CD4-positive, alpha-beta memory T cell (primary cell): ENCODE measurements around the gene FANCD2OS. TPM values are rescaled to one million over a fixed set of nuclear protein-coding genes. Genes with fewer than 3 reads are reported as not detected.
"Not testable (repeated sequence)": the region's sequence is repeated elsewhere in the genome, so short reads cannot be mapped to it uniquely, and the experiment has no call there.

Experiments used
- CTCF ChIA-PET: fragments of 350-600 bp; sonication (Branson Sonifier 250); formaldehyde crosslinking; loops from one replicate; lab custom pipeline; 2021; ENCODE audit warnings: inconsistent platforms; ENCODE audit not compliant: partially characterized antibody; lab: Charles Lee
- POLR2A ChIA-PET: fragments of 350-600 bp; sonication (Branson Sonifier 250); formaldehyde crosslinking; loops from one replicate; lab custom pipeline; 2021; ENCODE audit not compliant: partially characterized antibody; lab: Charles Lee
- DNase-seq, 5 donors: peaks; one replicate each; pipeline versions ENCODE4 v3.0.0 to v3.0.0-alpha.2; 2020 to 2022; ENCODE audit warnings: mixed read lengths in 1 of 5
- H3K27ac ChIP-seq: one replicate; pipeline ENCODE4 v1.7.0; 2013; ENCODE audit warnings: low read depth, low read length
- H3K27me3 ChIP-seq: 2 replicates; pipeline ENCODE4 v1.7.0; 2013; ENCODE audit warnings: mild to moderate bottlenecking, low read length, moderate library complexity; ENCODE audit not compliant: insufficient read depth
- H3K36me3 ChIP-seq: 2 replicates; pipeline ENCODE4 v1.7.0; 2013; ENCODE audit warnings: mild to moderate bottlenecking, low read length, moderate library complexity; ENCODE audit not compliant: insufficient read depth
- H3K4me1 ChIP-seq: 2 replicates; pipeline ENCODE4 v1.7.0; 2013; ENCODE audit warnings: mild to moderate bottlenecking, low read length, moderate library complexity; ENCODE audit not compliant: insufficient read depth
- H3K4me3 ChIP-seq, 2 donors: one replicate each; pipeline ENCODE4 v1.7.0; 2013; ENCODE audit warnings: low read length in 2 of 2, mild to moderate bottlenecking in 1 of 2
- H3K9me3 ChIP-seq, 2 donors: one replicate each; pipeline ENCODE4 v1.7.0; 2013; ENCODE audit warnings: low read length in 2 of 2, control low read depth in 1 of 2; ENCODE audit not compliant: control insufficient read depth in 1 of 2
- H3K27ac Mint-ChIP-seq, 7 donors: one replicate each; pipeline ENCODE4 v1.8.0; 2020 to 2021; ENCODE audit warnings: mixed read lengths in 7 of 7, mild to moderate bottlenecking in 6 of 7, inconsistent platforms in 3 of 7, moderate library complexity in 3 of 7
- H3K27me3 Mint-ChIP-seq, 2 donors: one replicate each; pipeline ENCODE4 v1.8.0; 2020 to 2021; ENCODE audit warnings: mixed read lengths in 2 of 2
- H3K36me3 Mint-ChIP-seq, 2 donors: one replicate each; pipeline ENCODE4 v1.8.0; 2020 to 2021; ENCODE audit warnings: mixed read lengths in 2 of 2, inconsistent platforms in 1 of 2, mild to moderate bottlenecking in 1 of 2
- H3K4me1 Mint-ChIP-seq, 4 donors: one replicate each; pipeline ENCODE4 v1.8.0; 2020 to 2021; ENCODE audit warnings: mixed read lengths in 4 of 4, mild to moderate bottlenecking in 1 of 4
- H3K4me3 Mint-ChIP-seq, 8 donors: one replicate each; pipeline ENCODE4 v1.8.0; 2020 to 2021; ENCODE audit warnings: mixed read lengths in 8 of 8, mild to moderate bottlenecking in 7 of 8, moderate library complexity in 6 of 8, inconsistent platforms in 3 of 8
- H3K9me3 Mint-ChIP-seq, 8 donors: one replicate each; pipeline ENCODE4 v1.8.0; 2020 to 2021; ENCODE audit warnings: mixed read lengths in 8 of 8, mild to moderate bottlenecking in 5 of 8, inconsistent platforms in 3 of 8, moderate library complexity in 1 of 8
- intact Hi-C: fragments of 100-400 bp; cut with micrococcal nuclease; formaldehyde crosslinking; loops from one replicate; pipeline ENCODE4 v1.15.1; 2023
- polyA plus RNA-seq, 2 donors: library from polyadenylated mRNA; unstranded; fragments of 300-500 nt; fragmentation: Illumina TruSeq; gene quantifications; one replicate each; pipeline ENCODE4 v1.2.3, GENCODE V29; 2021
- total RNA-seq, 2 experiments: library from RNA; stranded (reverse); gene quantifications; one replicate each; pipeline ENCODE4 v1.2.3, GENCODE V29; 2021

FANCD2OS gene
- total and polyA plus RNA-seq, 4 experiments from 2014 or later: not detected

DNA sequence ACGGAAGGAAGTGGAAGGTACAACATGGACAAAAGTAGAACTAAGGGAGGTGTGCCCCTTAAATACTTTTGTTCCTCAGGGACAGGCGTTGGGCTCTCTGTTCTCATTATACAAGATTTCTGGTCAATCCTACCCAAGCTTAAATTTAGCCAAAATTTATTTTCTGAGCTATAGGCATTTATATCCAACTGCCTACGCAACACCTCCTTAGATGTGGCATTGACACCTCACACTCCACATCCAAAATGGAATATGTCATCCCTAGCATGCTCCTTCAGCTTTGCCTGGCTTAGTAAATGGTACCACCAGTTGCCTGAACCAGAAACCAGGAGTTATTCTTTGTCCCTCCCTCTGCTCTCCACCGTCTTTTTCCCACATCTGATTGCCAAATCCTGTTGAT, 26.2 kb downstream of the FANCD2OS start:
- Histone ChIP-seq H3K27me3 (no peaks in the 10 kb centered on the region), H3K9me3 (no peaks in the 10 kb centered on the region), H3K4me1 (no peaks in the 10 kb centered on the region), H3K36me3 (no peaks in the 10 kb centered on the region), H3K4me3 (no peak overlapping the region), H3K27ac (no peak overlapping the region)
- Mint-ChIP-seq H3K4me3 (no peak overlapping the region), H3K4me1 (no peaks in the 10 kb centered on the region), H3K36me3 (peaks cover 21 to 30% of the 10 kb centered on the region in 2 donors), H3K27me3 (no peaks in the 10 kb centered on the region), H3K9me3 (no peaks in the 10 kb centered on the region), H3K27ac (peak overlapping the region in 2 of 7 donors; percentile 6 to 64)
- no peak for DNase-seq
- CTCF ChIA-PET: no interaction called here
- intact Hi-C loops: no loop called here
- POLR2A ChIA-PET: no interaction called here

GRCh38 chr3:10074666-10075065, 33.4 kb downstream of the FANCD2OS start:
- Histone ChIP-seq H3K27ac (no peak overlapping the region), H3K9me3 (no peaks in the 10 kb centered on the region), H3K4me3 (no peak overlapping the region), H3K27me3 (no peaks in the 10 kb centered on the region), H3K4me1 (no peaks in the 10 kb centered on the region), H3K36me3 (no peaks in the 10 kb centered on the region)
- ChIA-PET CTCF (no interaction called here), POLR2A (no interaction called here)
- Mint-ChIP-seq H3K27me3 (no peaks in the 10 kb centered on the region), H3K27ac (no peak overlapping the region), H3K9me3 (no peaks in the 10 kb centered on the region), H3K4me1 (no peaks in the 10 kb centered on the region), H3K4me3 (no peak overlapping the region), H3K36me3 (peaks cover 6 to 8% of the 10 kb centered on the region in 2 donors)
- no peak for DNase-seq
- intact Hi-C loops: no loop called here

DNA sequence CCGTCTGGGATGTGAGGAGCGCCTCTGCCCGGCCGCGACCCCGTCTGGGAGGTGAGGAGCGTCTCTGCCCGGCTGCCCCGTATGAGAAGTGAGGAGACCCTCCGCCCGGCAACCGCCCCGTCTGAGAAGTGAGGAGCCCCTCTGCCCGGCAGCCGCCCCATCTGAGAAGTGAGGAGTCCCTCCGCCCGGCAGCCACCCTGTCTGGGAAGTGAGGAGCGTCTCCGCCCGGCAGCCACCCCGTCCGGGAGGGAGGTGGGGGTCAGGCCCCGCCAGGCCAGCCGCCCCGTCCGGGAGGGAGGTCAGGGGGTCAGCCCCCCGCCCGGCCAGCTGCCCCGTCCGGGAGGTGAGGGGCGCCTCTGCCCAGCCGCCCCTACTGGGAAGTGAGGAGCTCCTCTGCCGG, 38.0 kb downstream of the FANCD2OS start:
- H3K4me3 Mint-ChIP-seq, H3K4me1 Mint-ChIP-seq, DNase-seq, CTCF ChIA-PET, H3K9me3 ChIP-seq, POLR2A ChIA-PET, intact Hi-C loops, H3K27me3 Mint-ChIP-seq, H3K27ac ChIP-seq, H3K36me3 ChIP-seq, H3K9me3 Mint-ChIP-seq, H3K4me1 ChIP-seq, H3K27ac Mint-ChIP-seq, H3K4me3 ChIP-seq, H3K27me3 ChIP-seq: not testable (repeated sequence)
- peaks cover 25 to 32% of the 10 kb centered on the region in 2 donors for H3K36me3 Mint-ChIP-seq

DNA sequence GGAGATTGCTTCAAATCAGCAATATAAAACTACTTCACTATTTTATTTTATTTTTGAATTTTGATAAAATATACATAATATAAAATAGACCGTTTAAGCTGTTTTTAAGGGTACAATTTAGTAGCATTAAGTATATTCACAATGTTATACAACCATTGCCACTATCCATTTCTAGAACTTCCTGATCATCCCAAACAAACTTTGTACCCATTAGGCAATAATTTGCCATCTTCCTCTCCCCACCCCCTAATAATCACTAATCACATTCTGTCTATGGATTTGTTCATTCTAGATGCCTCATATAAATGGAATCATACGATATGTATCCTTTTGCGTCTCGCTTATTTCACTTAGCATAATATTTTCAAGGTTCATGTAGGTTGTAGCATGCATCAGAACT, 53.0 kb downstream of the FANCD2OS start:
- no peak overlapping the region for H3K4me3 ChIP-seq
- peaks cover 17 to 18% of the 10 kb centered on the region in 2 donors for H3K36me3 Mint-ChIP-seq
- H3K4me3 Mint-ChIP-seq: no peak overlapping the region
- H3K4me1 ChIP-seq: no peaks in the 10 kb centered on the region
- no peaks in the 10 kb centered on the region for H3K4me1 Mint-ChIP-seq
- no peaks in the 10 kb centered on the region for H3K9me3 ChIP-seq
- ChIA-PET CTCF (no interaction called here), POLR2A (no interaction called here)
- H3K9me3 Mint-ChIP-seq: no peaks in the 10 kb centered on the region
- H3K27me3 Mint-ChIP-seq: no peaks in the 10 kb centered on the region
- intact Hi-C loops: no loop called here
- H3K27ac Mint-ChIP-seq: no peak overlapping the region
- H3K36me3 ChIP-seq: no peaks in the 10 kb centered on the region
- DNase-seq: no peak
- no peak overlapping the region for H3K27ac ChIP-seq
- H3K27me3 ChIP-seq: no peaks in the 10 kb centered on the region

Other genes with a start within 250 kb of the FANCD2OS start
- gene CIDEC, start 228.0 kb downstream of the FANCD2OS start, total RNA-seq: not detected
- gene CIDEC, start 228.0 kb downstream of the FANCD2OS start, polyA plus RNA-seq: not detected
- 10 to 100 TPM; 26.5 to 29.1 TPM for gene JAGN1, start 217.6 kb downstream of the FANCD2OS start, total RNA-seq
- gene JAGN1, start 217.6 kb downstream of the FANCD2OS start, polyA plus RNA-seq: 10 to 100 TPM; 40.8 to 48.3 TPM
- gene IL17RE, start 205.4 kb downstream of the FANCD2OS start, total RNA-seq: 1 to 10 TPM; 1.5 to 2.4 TPM
- 1 to 10 TPM in 1 of 2 donors, under 1 TPM in 1; 0.65 to 1.6 TPM for gene IL17RE, start 205.4 kb downstream of the FANCD2OS start, polyA plus RNA-seq
- gene IL17RC, start 191.2 kb downstream of the FANCD2OS start, total RNA-seq: under 1 TPM; 0.61 to 0.81 TPM
- gene IL17RC, start 191.2 kb downstream of the FANCD2OS start, polyA plus RNA-seq: 1 to 10 TPM; 5.9 to 8.4 TPM
- gene CRELD1, start 174.4 kb downstream of the FANCD2OS start, total RNA-seq: 10 to 100 TPM; 47.7 to 58.2 TPM
- gene CRELD1, start 174.4 kb downstream of the FANCD2OS start, polyA plus RNA-seq: 10 to 100 TPM; 17.3 to 28.2 TPM
- 1 to 10 TPM; 8.2 to 9.8 TPM for gene PRRT3, start 155.8 kb downstream of the FANCD2OS start, total RNA-seq
- 1 to 10 TPM; 2.9 to 4.6 TPM for gene PRRT3, start 155.8 kb downstream of the FANCD2OS start, polyA plus RNA-seq
- 10 to 100 TPM; 33.4 to 37.9 TPM for gene EMC3, start 121.4 kb downstream of the FANCD2OS start, total RNA-seq
- gene EMC3, start 121.4 kb downstream of the FANCD2OS start, polyA plus RNA-seq: 10 to 100 TPM; 76.5 to 76.8 TPM
- 10 to 100 TPM; 28.1 to 28.3 TPM for gene FANCD2, start 81.8 kb downstream of the FANCD2OS start, total RNA-seq
- gene FANCD2, start 81.8 kb downstream of the FANCD2OS start, polyA plus RNA-seq: 1 to 10 TPM; 5.3 TPM
- 10 to 100 TPM; 73.0 to 78.1 TPM for gene BRK1, start 7.4 kb upstream of the FANCD2OS start, total RNA-seq
- gene BRK1, start 7.4 kb upstream of the FANCD2OS start, polyA plus RNA-seq: 100 to 1,000 TPM; 211 to 279 TPM
- 10 to 100 TPM; 73.7 to 75.9 TPM for gene VHL, start 33.5 kb upstream of the FANCD2OS start, total RNA-seq
- gene VHL, start 33.5 kb upstream of the FANCD2OS start, polyA plus RNA-seq: 10 to 100 TPM in 1 of 2 donors, 1 to 10 TPM in 1; 2.0 to 29.9 TPM
- 1 to 10 TPM; 4.8 to 5.3 TPM for gene IRAK2, start 56.7 kb upstream of the FANCD2OS start, total RNA-seq
- gene IRAK2, start 56.7 kb upstream of the FANCD2OS start, polyA plus RNA-seq: 1 to 10 TPM; 4.4 to 5.8 TPM
- gene TATDN2, start 140.2 kb upstream of the FANCD2OS start, total RNA-seq: 10 to 100 TPM; 76.1 to 79.3 TPM
- gene TATDN2, start 140.2 kb upstream of the FANCD2OS start, polyA plus RNA-seq: 10 to 100 TPM in 1 of 2 donors, 1 to 10 TPM in 1; 8.4 to 20.1 TPM
- gene GHRL, start 184.7 kb upstream of the FANCD2OS start, total RNA-seq: 1 to 10 TPM in 1 of 2 experiments, not detected in 1; 1.1 TPM
- gene GHRL, start 184.7 kb upstream of the FANCD2OS start, polyA plus RNA-seq: under 1 TPM in 1 of 2 donors, not detected in 1; 0.75 TPM
- 10 to 100 TPM; 64.1 to 67.9 TPM for gene SEC13, start 212.9 kb upstream of the FANCD2OS start, total RNA-seq
- gene SEC13, start 212.9 kb upstream of the FANCD2OS start, polyA plus RNA-seq: 100 to 1,000 TPM; 131 to 155 TPM